ENCODE results near the gene LASP1.
A peak's percentile ranks its signal among the peaks of the same experiment; 100 is the strongest.

LASP1 gene

DNA sequence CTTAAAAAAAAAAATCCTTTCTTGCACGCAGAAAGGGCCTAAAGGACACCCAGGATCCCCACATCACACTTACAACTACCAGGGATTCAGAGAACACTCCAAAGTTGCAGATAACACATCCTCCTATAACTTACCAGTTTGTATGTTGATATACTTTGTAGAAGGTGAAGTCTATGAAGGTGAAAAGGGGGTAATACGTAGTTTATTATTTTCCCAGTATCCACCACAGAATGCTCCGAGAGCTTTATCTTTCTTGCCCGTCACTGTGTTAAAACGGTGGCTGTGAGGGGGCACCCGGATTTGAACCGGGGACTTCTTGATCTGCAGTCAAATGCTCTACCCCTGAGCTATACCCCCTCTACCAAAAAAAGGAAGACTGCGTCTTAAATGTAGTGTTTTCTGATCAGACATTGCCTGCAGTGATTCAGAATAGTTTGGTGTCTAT is 8.4 kb upstream of the LASP1 start:
- Mint-ChIP-seq H3K27ac (no peak overlapping the region), H3K9me3 (no peaks in the 10 kb centered on the region), H3K27me3 (no peaks in the 10 kb centered on the region), H3K4me3 (no peak overlapping the region), H3K4me1 (peaks cover 22% of the 10 kb centered on the region), H3K36me3 (no peaks in the 10 kb centered on the region)
- DNase-seq (ENCODE audit: low spot score in 2 of 2) (no peak), ATAC-seq (ENCODE audit: low read depth) (no peak)

DNA sequence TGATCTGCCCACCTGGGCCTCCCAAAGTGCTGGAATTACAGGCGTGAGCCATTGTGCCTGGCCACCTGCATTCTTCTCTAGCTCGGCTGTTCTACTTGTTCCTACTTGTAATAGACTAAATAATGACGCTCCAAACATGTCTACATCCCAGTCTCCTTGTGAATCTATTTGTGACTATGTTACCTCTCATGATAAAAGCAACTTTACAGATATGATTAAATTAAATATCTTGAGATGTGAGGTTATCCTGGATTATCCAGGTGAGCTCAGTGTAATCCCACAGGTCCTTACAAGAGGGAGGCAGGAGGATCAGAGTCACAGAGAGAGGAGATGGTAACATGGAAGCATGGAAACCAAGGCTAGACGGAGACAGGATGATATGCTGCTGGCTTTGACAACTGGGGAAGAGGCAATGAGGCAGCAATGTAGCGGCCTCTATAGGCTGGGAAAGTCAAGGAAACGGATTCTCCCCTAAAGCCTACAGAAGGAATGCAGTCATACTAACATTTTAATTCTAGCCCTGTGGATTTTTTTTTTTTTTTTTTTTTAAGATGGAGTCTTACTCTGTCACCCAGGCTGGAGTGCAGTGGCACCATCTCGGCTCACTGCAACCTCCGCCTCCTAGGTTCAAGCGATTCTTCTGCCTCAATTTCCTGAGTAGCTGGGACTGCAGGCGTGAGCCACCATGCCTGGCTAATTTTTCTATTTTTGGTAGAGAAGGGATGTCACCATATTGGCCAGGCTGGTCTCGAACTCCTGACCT is 5.0 kb upstream of the LASP1 start:
- peak overlapping the region; percentile 6 for H3K4me3 Mint-ChIP-seq
- no peaks in the 10 kb centered on the region for H3K36me3 Mint-ChIP-seq
- H3K4me1 Mint-ChIP-seq, result peaks cover 30% of the 10 kb centered on the region
- no peaks in the 10 kb centered on the region for H3K27me3 Mint-ChIP-seq
- no peak for DNase-seq (ENCODE audit: low spot score in 2 of 2)
- H3K9me3 Mint-ChIP-seq, result no peaks in the 10 kb centered on the region
- no peak for ATAC-seq (ENCODE audit: low read depth)
- H3K27ac Mint-ChIP-seq, result peak overlapping the region; percentile 85

DNA sequence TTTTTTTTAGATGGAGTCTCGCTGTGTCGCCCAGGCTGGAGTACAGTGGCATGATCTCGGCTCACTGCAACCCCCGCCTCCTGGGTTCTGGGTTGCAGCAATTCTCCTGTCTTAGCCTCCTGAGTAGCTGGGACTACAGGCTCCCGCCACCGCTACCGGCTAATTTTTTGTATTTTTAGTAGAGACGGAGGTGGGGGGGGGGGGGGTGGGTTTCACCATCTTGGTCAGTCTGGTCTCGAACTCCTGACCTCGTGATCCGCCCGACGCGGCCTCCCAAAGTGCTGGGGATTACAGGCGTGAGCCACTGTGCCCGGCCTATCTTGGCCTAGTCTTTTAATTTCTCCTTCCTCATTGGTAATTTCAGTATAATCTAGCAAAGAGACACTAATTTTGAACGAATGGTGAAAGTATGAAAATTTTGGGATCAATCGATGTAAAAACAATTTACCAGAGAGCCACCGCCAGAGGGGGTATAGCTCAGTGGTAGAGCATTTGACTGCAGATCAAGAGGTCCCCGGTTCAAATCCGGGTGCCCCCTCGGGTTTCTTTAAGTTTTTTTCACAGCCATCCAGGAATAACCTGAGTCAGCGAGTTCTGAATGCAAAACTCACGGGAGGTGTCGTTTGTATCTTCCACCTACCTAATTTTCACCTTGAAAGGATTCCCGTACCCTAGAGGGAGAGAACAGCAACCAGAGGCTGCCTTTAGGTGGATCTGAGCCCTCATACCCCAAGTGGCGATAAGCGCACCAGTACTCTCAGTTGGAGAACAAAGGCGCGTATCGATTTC is 2.5 kb upstream of the LASP1 start:
- Mint-ChIP-seq H3K4me1 (peaks cover 45% of the 10 kb centered on the region), H3K9me3 (no peaks in the 10 kb centered on the region), H3K27me3 (no peaks in the 10 kb centered on the region), H3K4me3 (peak overlapping the region; percentile 99), H3K36me3 (no peaks in the 10 kb centered on the region), H3K27ac (peak overlapping the region; percentile 99)
- ATAC-seq (ENCODE audit: low read depth) (no peak), DNase-seq (ENCODE audit: low spot score in 2 of 2) (peak; percentile 67 to 68)

DNA sequence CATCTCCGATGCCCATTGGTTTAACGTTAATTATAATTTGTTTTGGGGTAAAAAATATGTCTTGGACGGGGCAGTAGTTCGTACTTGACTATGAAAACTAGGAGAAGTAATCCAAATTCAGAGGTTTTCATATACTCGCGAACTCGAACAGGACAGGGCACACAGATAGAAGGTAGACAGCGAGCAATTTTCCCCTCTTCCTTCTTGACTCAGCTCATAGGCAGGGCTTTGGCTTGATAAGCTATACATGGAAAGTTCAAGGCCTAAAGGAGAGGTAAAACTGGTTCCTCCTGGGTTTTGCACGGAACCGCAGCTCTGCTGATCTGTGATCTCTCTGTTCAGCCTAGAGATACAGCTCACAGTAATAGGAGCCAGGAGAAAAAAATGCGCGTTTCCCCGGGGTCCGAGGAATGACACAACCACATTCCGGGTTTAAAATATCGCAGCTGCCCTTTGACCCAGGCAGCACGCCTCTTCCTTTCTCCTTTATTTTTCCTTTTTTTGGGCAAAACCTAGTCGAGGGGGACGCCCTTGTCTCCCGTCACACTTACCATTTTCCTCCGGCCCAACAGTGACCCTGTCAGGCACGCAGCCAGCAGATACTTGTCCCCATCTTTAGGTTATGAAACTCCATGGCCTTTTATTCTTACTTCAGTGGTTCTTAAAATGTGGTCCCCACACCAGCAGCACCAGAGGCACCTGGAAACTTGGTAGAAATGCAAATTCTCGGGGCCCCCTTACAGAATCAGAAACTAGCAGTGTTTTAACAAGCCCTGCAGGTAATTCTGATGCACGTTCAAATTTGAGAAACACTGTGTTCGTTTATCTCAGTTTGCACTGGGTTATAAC is 1.7 kb upstream of the LASP1 start:
- H3K9me3 Mint-ChIP-seq, result no peaks in the 10 kb centered on the region
- peak overlapping the region; percentile 99 for H3K27ac Mint-ChIP-seq
- DNase-seq (ENCODE audit: low spot score in 2 of 2) (no peak), ATAC-seq (ENCODE audit: low read depth) (no peak)
- peak overlapping the region; percentile 99 for H3K4me3 Mint-ChIP-seq
- no peaks in the 10 kb centered on the region for H3K27me3 Mint-ChIP-seq
- H3K4me1 Mint-ChIP-seq, result peaks cover 46% of the 10 kb centered on the region
- H3K36me3 Mint-ChIP-seq, result no peaks in the 10 kb centered on the region

DNA sequence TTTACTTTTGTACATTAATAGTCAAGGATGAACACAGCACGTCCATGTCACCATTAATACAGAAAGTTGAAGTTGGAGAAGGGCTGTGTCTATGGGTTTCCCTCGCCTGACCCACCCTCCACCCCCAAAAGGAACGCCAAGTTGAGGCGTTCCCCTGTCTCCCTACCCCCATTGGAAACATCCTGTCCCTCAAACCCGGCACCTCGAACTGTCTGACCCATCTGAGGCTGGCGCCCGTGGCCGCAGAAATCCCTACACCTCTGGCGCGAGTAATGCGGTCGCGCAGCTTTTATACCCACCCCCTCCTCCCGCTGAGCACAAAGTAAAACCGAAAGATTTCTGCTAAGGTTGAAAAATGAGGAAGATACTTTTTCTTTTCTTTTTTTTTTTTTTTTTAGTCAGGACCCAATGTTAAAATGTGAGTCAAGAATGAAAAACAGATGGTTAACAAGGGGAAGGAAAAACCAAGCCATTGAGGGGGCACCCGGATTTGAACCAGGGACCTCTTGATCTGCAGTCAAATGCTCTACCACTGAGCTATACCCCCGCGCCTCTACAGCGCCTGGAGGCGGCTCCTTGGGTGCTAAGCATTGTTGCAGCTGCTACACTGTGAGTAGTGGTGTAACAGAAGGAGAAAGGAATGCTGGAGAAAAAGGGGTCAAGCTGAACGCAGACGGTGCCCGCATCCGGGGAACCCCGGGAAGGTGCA is 887 bp upstream of the LASP1 start:
- Mint-ChIP-seq H3K9me3 (no peaks in the 10 kb centered on the region), H3K36me3 (no peaks in the 10 kb centered on the region), H3K4me3 (peak overlapping the region; percentile 99), H3K4me1 (peaks cover 45% of the 10 kb centered on the region), H3K27me3 (no peaks in the 10 kb centered on the region), H3K27ac (peak overlapping the region; percentile 99)
- peak; percentile 86 to 96 for DNase-seq (ENCODE audit: low spot score in 2 of 2)
- ATAC-seq (ENCODE audit: low read depth), result peak; percentile 54

DNA sequence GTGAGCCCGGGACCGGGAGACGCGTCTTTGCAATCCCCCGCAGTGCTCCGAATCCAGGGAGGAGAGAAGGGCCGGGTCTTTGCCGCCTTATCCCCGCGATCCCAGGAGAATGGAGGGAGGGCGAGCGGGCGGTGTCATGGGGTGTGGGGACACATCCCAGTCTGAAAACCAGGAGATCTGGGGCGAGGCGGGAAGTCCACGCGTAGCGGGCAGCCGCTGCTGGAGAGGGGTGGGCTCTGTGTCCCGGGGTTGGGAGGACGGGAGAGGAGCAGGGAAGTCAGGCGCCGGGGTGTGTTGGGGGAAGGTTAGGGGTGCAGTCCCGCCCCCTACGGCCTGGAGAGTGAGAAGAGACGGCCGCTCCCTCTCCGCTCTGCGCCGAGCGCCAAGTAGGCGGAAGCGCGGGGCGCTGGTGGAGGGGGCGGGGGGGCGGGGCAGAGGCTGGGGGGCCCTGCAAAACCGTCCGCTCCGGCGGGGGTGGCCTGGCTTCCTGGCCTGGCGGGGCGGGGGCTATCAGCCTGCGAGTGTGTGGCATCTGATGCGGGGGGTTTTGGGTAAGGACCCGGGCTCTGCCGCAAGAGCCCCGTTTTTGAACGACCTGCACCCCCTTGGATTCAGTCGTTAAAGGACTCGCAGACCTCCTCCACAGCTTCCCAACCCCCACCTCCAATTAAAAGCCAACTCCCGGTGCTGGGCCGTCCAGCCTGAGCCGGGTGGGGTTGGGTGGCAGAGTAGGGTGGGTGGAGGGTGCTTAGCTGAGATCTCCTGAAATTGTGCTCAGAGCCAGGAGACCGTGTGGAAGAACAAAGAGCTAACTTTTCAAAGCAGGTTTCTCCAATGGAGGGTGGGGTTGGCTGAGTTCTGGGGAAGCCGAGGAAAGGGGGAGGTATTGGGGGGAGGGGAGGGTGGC is 654 bp downstream of the LASP1 start:
- Mint-ChIP-seq H3K36me3 (no peaks in the 10 kb centered on the region), H3K9me3 (no peaks in the 10 kb centered on the region), H3K27ac (peak overlapping the region; percentile 99), H3K4me3 (peak overlapping the region; percentile 99), H3K4me1 (peaks cover 55% of the 10 kb centered on the region), H3K27me3 (no peaks in the 10 kb centered on the region)
- peak; percentile 38 for ATAC-seq (ENCODE audit: low read depth)
- peak; percentile 38 to 56 for DNase-seq (ENCODE audit: low spot score in 2 of 2)

DNA sequence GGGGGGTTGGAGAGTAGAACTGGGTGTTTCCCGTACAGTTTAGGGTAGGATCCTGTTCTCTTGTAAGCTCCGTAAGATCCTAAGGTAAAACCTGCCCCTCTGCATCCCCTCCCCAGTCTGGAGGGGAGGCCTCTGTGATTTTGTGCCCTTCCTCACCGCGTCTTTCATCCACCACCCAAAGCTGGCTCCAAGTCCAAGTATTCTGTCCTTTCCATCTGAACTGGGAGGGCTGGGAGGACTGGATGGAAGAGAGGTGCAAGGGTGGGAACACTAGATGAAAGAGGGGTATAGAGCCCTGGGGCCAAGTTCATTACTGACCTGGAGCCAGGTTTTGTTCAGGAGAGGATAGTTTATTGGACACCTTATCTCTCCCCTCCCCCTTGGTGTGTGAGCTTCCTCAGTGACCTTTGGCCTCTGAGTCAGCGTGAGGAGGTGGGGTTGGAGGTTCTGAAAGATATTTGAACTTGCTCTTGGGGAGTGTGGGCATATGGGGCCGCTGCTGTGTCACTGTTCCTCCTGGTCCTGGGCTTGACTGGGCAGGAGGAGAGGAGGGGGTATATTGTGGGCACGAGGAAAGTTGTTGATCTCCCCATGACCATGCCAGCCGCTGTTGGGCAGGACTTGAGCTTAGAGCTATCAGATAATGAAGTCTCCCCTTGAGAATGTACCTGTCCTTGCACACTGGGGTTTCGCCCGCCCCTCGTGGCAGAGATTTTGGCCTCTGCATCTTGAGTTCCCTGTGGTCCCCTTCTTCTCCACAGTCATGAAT is 1.6 kb downstream of the LASP1 start:
- H3K9me3 Mint-ChIP-seq, result no peaks in the 10 kb centered on the region
- ATAC-seq (ENCODE audit: low read depth), result no peak
- H3K27me3 Mint-ChIP-seq, result no peaks in the 10 kb centered on the region
- H3K4me3 Mint-ChIP-seq, result peak overlapping the region; percentile 99
- H3K27ac Mint-ChIP-seq, result peak overlapping the region; percentile 76
- no peaks in the 10 kb centered on the region for H3K36me3 Mint-ChIP-seq
- H3K4me1 Mint-ChIP-seq, result peaks cover 56% of the 10 kb centered on the region
- DNase-seq (ENCODE audit: low spot score in 2 of 2), result no peak

DNA sequence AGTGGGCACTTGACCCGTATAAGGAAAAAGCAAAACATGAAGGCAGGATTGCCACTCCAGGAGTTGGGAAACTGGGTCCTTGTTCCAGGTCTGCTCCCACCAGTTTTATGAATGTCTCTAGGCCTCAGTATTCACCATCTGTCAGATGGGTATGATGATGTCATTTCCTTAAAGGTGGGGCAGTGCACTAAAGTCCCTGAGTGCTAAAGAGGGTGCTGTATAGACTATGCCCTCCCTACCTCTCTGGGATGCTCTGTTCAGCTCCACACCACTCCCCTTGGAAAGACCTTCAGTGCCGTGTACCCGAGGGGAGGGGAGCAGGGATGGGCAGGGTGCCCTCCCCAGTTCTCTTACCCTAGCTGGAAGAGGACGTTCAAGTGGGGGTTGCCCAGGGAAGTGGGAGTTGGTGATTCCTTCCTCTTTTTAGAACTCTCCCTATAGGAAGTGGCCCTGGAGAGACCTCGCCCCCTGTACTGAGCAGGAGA is 2.2 kb downstream of the LASP1 start:
- no peaks in the 10 kb centered on the region for H3K9me3 Mint-ChIP-seq
- no peaks in the 10 kb centered on the region for H3K27me3 Mint-ChIP-seq
- H3K4me3 Mint-ChIP-seq, result peak overlapping the region; percentile 99
- peaks cover 63% of the 10 kb centered on the region for H3K4me1 Mint-ChIP-seq
- DNase-seq (ENCODE audit: low spot score in 2 of 2), result no peak
- H3K27ac Mint-ChIP-seq, result peak overlapping the region; percentile 76
- no peak for ATAC-seq (ENCODE audit: low read depth)
- H3K36me3 Mint-ChIP-seq, result no peaks in the 10 kb centered on the region

DNA sequence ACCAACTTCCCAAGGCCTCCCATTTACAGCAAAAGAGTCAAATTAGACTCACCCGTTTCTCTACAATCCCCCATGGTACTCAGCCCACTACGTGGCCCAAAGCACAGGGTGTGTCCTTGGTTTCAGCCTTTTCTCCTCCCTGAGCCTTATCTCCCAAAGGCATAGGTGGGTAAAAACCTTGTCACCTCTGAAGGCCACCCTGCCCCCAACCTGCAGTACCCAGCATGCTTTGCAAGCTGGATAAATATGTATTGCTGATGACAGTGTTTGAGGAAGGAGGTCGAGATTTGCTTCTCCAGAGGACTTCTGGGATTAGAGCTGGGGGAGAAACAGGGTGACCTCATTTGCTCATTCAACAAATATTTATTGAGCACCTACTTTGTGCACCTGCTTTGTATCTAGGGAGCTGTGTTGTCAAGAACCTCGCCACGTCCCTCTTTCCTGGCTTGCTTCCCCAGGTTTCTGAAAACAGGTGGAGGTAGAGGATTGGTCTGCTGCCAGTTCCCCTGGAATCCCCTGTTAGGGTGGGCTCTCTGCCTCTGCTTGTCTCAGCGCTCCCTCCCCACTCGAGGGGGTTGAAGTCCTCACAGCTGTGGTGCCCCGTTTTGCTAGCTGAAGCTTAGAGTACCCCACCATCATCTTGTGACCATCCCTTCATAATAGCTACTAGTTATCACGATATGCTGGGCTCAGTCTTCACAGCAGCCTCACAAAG is 3.0 kb downstream of the LASP1 start:
- Mint-ChIP-seq H3K4me3 (peak overlapping the region; percentile 24), H3K9me3 (no peaks in the 10 kb centered on the region), H3K27me3 (no peaks in the 10 kb centered on the region), H3K27ac (peak overlapping the region; percentile 76), H3K36me3 (no peaks in the 10 kb centered on the region), H3K4me1 (peaks cover 68% of the 10 kb centered on the region)
- ATAC-seq (ENCODE audit: low read depth), result no peak
- DNase-seq (ENCODE audit: low spot score in 2 of 2), result no peak

DNA sequence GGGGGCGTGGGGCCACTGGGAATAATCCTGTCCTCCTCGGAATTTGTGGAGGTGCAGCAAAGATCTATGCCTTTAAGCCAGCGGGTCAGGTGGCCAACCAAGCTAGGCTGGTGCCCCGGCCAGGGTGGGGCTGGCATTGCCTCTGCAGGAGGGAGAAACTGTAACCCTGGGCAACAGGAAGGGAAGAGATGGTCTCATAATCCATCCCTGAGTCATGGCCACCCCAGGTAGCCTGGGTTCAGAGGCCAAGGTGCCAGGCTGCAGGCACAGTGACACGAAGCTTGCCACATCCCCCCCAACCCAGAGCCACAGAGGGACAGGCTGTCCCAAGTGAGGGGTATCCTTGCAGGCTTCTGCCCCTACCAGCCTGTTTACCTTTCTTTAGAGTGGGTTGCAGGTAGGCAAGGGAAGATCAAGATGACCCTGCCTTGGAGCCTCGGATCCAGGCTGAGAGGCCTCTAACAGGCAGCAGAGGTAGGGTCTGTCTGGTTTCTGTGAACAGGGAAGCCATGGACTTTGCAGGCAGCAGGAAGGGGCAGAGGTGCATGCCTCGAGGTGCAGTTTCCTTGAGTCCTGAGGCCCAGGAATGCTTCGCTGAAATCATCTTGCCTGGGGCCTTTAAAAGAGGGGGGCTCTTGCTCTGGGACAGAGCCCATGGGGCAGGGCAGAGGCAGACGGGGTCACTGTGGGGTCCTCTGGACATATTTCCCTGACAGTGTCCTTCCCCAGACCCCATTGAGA is 4.0 kb downstream of the LASP1 start:
- Mint-ChIP-seq H3K36me3 (no peaks in the 10 kb centered on the region), H3K4me3 (peak overlapping the region; percentile 11), H3K27ac (no peak overlapping the region), H3K9me3 (no peaks in the 10 kb centered on the region), H3K4me1 (peaks cover 73% of the 10 kb centered on the region), H3K27me3 (no peaks in the 10 kb centered on the region)
- ATAC-seq (ENCODE audit: low read depth) (no peak), DNase-seq (ENCODE audit: low spot score in 2 of 2) (no peak)
